Measurements from ENCODE around the gene C1orf53. TPM values are rescaled to one million over a fixed set of nuclear protein-coding genes. Genes with fewer than 3 reads are reported as not detected.

The C1orf53 gene
- total RNA-seq, 1 donor from 2014 or later: 5.9 TPM

DNA sequence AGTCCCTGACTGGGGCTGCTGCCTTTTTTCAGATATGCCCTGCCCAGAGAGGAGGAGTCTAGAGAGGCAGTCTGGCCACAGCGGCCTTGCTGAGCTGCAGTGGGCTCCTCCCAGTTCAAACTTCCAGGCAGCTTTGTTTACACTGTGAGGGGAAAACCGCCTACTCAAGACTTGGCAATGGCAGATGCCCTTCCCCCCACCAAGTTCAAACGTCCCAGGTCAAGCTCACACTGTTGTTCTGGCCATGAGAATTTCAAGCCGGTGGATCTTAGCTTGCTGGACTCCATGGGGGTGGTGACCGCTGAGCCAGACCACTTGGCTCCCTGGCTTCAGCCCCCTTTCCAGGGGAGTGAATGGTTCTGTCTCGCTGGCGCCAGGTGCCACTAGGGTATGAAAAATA lies 18.3 kb upstream of the C1orf53 start:
- Mint-ChIP-seq H3K4me3 (ENCODE audit: unreplicated experiment) (no peak overlapping the region), H3K27me3 (ENCODE audit: unreplicated experiment) (no peaks in the 10 kb centered on the region), H3K27ac (ENCODE audit: unreplicated experiment) (no peak overlapping the region), H3K36me3 (ENCODE audit: unreplicated experiment) (no peaks in the 10 kb centered on the region), H3K9me3 (ENCODE audit: unreplicated experiment) (peaks cover 1% of the 10 kb centered on the region), H3K4me1 (ENCODE audit: low read depth, unreplicated experiment) (no peaks in the 10 kb centered on the region)
- TF ChIP-seq, protein P1, sequence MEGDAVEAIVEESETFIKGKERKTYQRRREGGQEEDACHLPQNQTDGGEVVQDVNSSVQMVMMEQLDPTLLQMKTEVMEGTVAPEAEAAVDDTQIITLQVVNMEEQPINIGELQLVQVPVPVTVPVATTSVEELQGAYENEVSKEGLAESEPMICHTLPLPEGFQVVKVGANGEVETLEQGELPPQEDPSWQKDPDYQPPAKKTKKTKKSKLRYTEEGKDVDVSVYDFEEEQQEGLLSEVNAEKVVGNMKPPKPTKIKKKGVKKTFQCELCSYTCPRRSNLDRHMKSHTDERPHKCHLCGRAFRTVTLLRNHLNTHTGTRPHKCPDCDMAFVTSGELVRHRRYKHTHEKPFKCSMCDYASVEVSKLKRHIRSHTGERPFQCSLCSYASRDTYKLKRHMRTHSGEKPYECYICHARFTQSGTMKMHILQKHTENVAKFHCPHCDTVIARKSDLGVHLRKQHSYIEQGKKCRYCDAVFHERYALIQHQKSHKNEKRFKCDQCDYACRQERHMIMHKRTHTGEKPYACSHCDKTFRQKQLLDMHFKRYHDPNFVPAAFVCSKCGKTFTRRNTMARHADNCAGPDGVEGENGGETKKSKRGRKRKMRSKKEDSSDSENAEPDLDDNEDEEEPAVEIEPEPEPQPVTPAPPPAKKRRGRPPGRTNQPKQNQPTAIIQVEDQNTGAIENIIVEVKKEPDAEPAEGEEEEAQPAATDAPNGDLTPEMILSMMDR (IDR thresholded peaks at IDR 0.05; ENCODE audit: partially characterized antibody, unreplicated experiment): no peak
- no peak for DNase-seq

DNA sequence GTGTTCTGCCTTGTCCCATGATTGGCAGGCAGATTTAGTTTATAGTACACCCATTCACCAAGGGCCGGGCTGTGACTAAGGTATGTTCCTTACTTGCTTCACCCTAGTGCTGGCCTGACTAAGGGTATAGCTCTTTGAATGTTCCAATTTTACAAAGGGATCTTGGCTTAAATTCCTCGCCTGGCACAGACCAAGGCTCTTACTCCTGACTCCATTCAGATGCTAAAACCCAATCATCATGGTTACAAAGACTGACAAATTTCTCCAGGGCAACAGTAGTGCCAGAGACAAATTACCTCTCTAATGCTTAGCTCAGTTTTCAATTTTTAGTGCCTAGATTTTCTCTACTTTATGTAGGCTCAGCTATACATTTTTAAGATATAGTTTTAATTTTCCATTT lies 11.5 kb upstream of the C1orf53 start:
- no peaks in the 10 kb centered on the region for H3K4me1 Mint-ChIP-seq (ENCODE audit: low read depth, unreplicated experiment)
- DNase-seq: no peak
- TF ChIP-seq, protein P1 (IDR thresholded peaks at IDR 0.05; ENCODE audit: partially characterized antibody, unreplicated experiment): no peak
- H3K36me3 Mint-ChIP-seq (ENCODE audit: unreplicated experiment): no peaks in the 10 kb centered on the region
- H3K27ac Mint-ChIP-seq (ENCODE audit: unreplicated experiment): no peak overlapping the region
- peaks cover 2% of the 10 kb centered on the region for H3K9me3 Mint-ChIP-seq (ENCODE audit: unreplicated experiment)
- H3K4me3 Mint-ChIP-seq (ENCODE audit: unreplicated experiment): no peak overlapping the region
- H3K27me3 Mint-ChIP-seq (ENCODE audit: unreplicated experiment): peaks cover 2% of the 10 kb centered on the region

DNA sequence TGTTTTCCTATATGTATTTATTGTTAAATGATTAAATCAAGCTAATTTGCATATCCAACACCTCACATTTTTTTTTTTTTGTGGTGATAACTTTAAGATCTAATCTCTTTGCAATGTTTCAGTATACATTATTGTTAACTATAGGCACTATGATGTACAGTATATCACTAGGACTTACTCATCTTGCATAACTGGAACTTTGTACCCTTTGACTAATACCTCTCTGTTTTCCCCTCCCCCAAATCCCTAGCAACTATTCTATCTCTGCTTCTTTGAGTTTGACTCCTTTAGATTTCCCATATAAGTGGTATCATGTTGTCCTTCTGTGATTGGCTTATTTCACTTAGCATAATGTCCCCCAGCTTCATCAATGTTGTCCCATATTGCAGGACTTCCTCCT lies 9.7 kb upstream of the C1orf53 start:
- TF ChIP-seq, protein P1 (IDR thresholded peaks at IDR 0.05; ENCODE audit: partially characterized antibody, unreplicated experiment): no peak

DNA sequence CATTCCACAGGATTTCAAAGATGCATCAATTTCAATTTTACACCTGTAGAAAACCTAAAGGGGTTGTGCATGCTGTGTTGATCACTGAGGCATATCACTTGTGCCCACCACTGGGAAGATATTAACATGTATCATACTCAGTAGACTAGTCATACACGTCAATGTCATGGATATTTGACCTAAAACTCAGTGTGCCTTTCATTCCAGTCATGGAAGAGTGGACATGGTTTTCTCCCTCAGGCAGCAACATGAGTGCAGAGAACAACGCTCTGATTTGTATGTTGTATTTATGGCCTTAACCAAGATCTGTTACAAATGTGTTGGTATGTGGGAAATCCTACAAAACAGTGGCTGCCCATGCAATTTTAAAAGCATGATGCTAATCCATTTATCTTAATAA lies 6.1 kb upstream of the C1orf53 start:
- Mint-ChIP-seq H3K27me3 (ENCODE audit: unreplicated experiment) (peaks cover 2% of the 10 kb centered on the region), H3K4me3 (ENCODE audit: unreplicated experiment) (no peak overlapping the region), H3K4me1 (ENCODE audit: low read depth, unreplicated experiment) (peaks cover under 1% of the 10 kb centered on the region), H3K36me3 (ENCODE audit: unreplicated experiment) (no peaks in the 10 kb centered on the region), H3K27ac (ENCODE audit: unreplicated experiment) (no peak overlapping the region), H3K9me3 (ENCODE audit: unreplicated experiment) (peaks cover 2% of the 10 kb centered on the region)
- DNase-seq: no peak
- TF ChIP-seq, protein P1 (IDR thresholded peaks at IDR 0.05; ENCODE audit: partially characterized antibody, unreplicated experiment): no peak

More for the DNA sequence above, 9.7 kb upstream of the C1orf53 start:
- H3K27me3 Mint-ChIP-seq (ENCODE audit: unreplicated experiment): peaks cover 2% of the 10 kb centered on the region
- H3K27ac Mint-ChIP-seq (ENCODE audit: unreplicated experiment): no peak overlapping the region
- H3K9me3 Mint-ChIP-seq (ENCODE audit: unreplicated experiment): peaks cover 2% of the 10 kb centered on the region
- no peak for DNase-seq
- no peak overlapping the region for H3K4me3 Mint-ChIP-seq (ENCODE audit: unreplicated experiment)
- H3K36me3 Mint-ChIP-seq (ENCODE audit: unreplicated experiment): no peaks in the 10 kb centered on the region
- no peaks in the 10 kb centered on the region for H3K4me1 Mint-ChIP-seq (ENCODE audit: low read depth, unreplicated experiment)

DNA sequence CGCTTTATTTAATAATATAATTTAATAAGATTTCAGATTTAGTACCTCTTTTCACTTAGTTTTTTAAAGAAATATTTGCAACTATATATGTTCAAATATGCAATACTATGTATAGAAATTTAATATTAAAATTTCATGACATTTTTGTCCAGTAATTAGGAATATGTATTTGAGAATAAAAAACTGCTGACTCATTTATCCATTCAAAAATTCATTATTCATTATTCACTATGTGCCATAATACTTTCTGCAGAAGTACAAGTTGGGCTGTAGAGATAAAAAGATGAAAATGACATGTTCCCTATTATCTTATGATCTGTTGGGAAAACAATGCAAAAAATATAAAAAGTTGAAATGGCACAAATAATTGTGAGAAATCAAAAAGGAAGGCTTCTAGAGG lies 3.4 kb upstream of the C1orf53 start:
- DNase-seq: no peak
- H3K27ac Mint-ChIP-seq (ENCODE audit: unreplicated experiment): no peak overlapping the region
- H3K27me3 Mint-ChIP-seq (ENCODE audit: unreplicated experiment): peaks cover 5% of the 10 kb centered on the region
- H3K4me1 Mint-ChIP-seq (ENCODE audit: low read depth, unreplicated experiment): peaks cover 16% of the 10 kb centered on the region
- TF ChIP-seq, protein P1 (IDR thresholded peaks at IDR 0.05; ENCODE audit: partially characterized antibody, unreplicated experiment): no peak
- no peak overlapping the region for H3K4me3 Mint-ChIP-seq (ENCODE audit: unreplicated experiment)
- H3K9me3 Mint-ChIP-seq (ENCODE audit: unreplicated experiment): peaks cover 7% of the 10 kb centered on the region
- H3K36me3 Mint-ChIP-seq (ENCODE audit: unreplicated experiment): no peaks in the 10 kb centered on the region
